ENCODE data around the gene HOXA1.

Gene HOXA1

DNA sequence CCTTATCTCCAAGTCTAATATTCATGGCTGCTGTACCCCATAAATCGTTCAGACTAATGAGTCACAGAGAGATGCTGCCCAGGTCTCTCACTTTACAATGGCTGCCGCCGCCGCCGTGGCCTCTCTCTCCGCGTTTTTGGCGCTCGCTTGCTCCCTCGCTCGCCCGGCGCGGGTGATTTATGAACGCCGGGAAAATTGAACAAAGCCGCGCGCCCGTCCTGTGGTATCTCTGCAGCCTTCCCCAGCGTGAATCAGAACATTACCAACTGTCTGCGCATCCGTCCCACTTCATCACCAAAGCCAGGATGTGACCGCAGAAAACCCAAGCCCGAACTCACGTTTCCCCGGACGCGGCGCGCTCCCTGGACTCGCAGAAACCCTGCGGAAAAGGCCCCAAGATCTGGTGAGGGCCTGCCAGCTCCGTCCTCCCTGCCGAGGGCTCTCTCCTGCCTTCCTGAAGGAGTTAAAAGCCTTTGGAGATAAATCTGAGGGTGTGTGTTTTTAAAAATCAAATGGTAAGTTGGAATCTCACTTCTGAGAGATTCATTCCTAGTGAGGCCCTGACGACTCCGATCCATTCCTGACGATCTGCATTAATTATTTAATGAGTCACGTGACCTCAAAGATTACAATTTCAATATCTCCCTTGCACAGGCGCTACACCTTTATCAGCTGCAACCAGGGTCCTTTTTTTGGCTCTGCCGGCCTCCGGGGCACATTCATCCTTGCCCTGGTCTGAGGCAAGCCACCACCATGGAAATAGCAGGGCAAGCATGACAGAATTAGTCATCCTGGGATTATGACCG is 28.5 kb upstream of the HOXA1 start:
- Histone ChIP-seq H2BK5ac (ENCODE audit: low read length) (no peak overlapping the region), H2BK120ac (ENCODE audit: low read depth, low read length) (no peak overlapping the region), H2AK5ac (ENCODE audit: low read length) (no peak overlapping the region), H3K79me2 (ENCODE audit: control insufficient read depth, insufficient read depth, low read length) (no peaks in the 10 kb centered on the region), H3K79me1 (ENCODE audit: low read length) (no peaks in the 10 kb centered on the region), H3K36me3 (ENCODE audit: control insufficient read depth, insufficient read depth, low read length) (no peaks in the 10 kb centered on the region), H2BK15ac (replicated peaks; ENCODE audit: low read depth) (no peak overlapping the region), H3K27ac (ENCODE audit: low read depth, low read length) (no peak overlapping the region), H3K4me1 (ENCODE audit: control insufficient read depth, low read depth, low read length) (no peaks in the 10 kb centered on the region), H3K23ac (ENCODE audit: low read length) (no peak overlapping the region), H3K27me3 (ENCODE audit: insufficient read depth, low read length, poor library complexity) (peaks cover 96% of the 10 kb centered on the region), H4K8ac (ENCODE audit: low read depth, low read length) (no peak overlapping the region), H3K9ac (ENCODE audit: low read length) (no peak overlapping the region), H3K4me2 (ENCODE audit: low read length) (no peak overlapping the region), H3K4ac (ENCODE audit: low read depth, low read length) (no peak overlapping the region), H4K5ac (ENCODE audit: low read length) (no peak overlapping the region), H3K56ac (ENCODE audit: low read length) (no peak overlapping the region), H3K18ac (ENCODE audit: low read length) (no peak overlapping the region), H3K4me3 (ENCODE audit: low read length) (no peak overlapping the region)
- no peak for DNase-seq
- WGBS (ENCODE audit: extremely low coverage, insufficient coverage, low lambda C conversion rate) = no CpG with 5 or more reads among the region's 43 CpGs

DNA sequence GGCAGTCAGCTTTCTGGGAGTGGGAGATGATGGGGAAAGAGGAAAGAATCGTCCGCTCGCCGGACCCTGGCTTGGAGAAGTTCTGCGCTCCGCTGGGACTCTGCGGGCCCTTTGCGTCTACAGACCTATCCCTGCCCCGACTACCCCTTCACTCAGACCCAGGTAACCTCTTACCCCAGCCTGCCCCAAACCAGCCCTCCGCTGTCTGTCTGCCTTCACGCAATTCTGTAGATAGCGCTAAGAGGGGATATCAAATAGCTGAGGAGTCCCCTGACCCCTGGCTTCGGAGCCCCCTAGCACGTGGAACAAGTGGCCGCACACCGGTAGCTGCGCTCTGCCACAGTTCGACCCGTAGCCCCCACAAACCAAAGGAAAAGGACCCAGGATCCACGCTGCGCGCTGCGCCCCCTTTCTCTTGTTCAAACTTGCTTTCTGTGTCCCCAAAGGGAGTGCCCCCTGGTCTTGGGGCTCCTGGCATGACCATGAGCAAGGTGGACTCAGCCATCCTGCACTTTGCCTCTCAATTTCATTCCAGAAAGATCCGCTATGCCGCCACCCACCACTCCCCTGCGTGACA is 27.8 kb upstream of the HOXA1 start:
- Histone ChIP-seq H3K4me1 (ENCODE audit: control insufficient read depth, low read depth, low read length) (no peaks in the 10 kb centered on the region), H3K4me3 (ENCODE audit: low read length) (no peak overlapping the region)
- WGBS (ENCODE audit: extremely low coverage, insufficient coverage, low lambda C conversion rate) = no CpG with 5 or more reads among the region's 26 CpGs

DNA sequence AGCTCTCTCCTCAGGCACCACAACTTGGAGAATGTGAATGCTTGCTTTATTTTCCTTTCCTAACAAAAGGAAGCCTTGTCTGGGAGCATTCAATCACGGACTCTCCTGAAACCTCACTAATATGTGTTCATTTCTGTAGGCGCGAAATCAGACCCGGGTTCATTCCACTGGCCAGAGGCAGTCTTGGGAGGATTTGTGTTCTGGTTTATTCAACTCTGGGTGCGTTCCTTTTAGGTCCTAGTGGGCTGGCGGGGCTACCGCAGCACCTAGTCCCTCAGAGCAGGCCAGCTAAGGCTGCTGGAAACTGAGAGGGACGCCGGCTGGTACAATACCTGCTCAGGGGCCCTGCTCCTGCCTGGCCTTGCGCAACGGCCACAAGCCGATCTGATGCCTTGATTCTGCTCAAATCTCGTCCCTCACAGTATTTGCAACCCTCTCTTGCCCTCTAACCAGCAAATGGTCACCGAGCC is 27.2 kb upstream of the HOXA1 start:
- Histone ChIP-seq H3K4me1 (ENCODE audit: control insufficient read depth, low read depth, low read length) (no peaks in the 10 kb centered on the region), H3K79me2 (ENCODE audit: control insufficient read depth, insufficient read depth, low read length) (no peaks in the 10 kb centered on the region), H3K4ac (ENCODE audit: low read depth, low read length) (no peak overlapping the region), H2AK5ac (ENCODE audit: low read length) (no peak overlapping the region), H2BK120ac (ENCODE audit: low read depth, low read length) (no peak overlapping the region), H3K27me3 (ENCODE audit: insufficient read depth, low read length, poor library complexity) (peaks cover 97% of the 10 kb centered on the region), H2BK15ac (replicated peaks; ENCODE audit: low read depth) (no peak overlapping the region), H3K36me3 (ENCODE audit: control insufficient read depth, insufficient read depth, low read length) (no peaks in the 10 kb centered on the region), H3K4me3 (ENCODE audit: low read length) (no peak overlapping the region), H3K18ac (ENCODE audit: low read length) (no peak overlapping the region), H4K8ac (ENCODE audit: low read depth, low read length) (no peak overlapping the region), H3K79me1 (ENCODE audit: low read length) (no peaks in the 10 kb centered on the region), H3K23ac (ENCODE audit: low read length) (no peak overlapping the region), H3K4me2 (ENCODE audit: low read length) (no peak overlapping the region), H3K9ac (ENCODE audit: low read length) (no peak overlapping the region), H4K5ac (ENCODE audit: low read length) (no peak overlapping the region), H2BK5ac (ENCODE audit: low read length) (no peak overlapping the region), H3K27ac (ENCODE audit: low read depth, low read length) (no peak overlapping the region), H3K56ac (ENCODE audit: low read length) (no peak overlapping the region)
- WGBS (ENCODE audit: extremely low coverage, insufficient coverage, low lambda C conversion rate) = no CpG with 5 or more reads among the region's 14 CpGs
- peak; percentile 37 for DNase-seq

More for the DNA sequence above, 27.8 kb upstream of the HOXA1 start:
- Histone ChIP-seq H2BK15ac (replicated peaks; ENCODE audit: low read depth) (no peak overlapping the region), H3K79me2 (ENCODE audit: control insufficient read depth, insufficient read depth, low read length) (no peaks in the 10 kb centered on the region), H3K23ac (ENCODE audit: low read length) (no peak overlapping the region), H3K4me2 (ENCODE audit: low read length) (no peak overlapping the region), H2BK5ac (ENCODE audit: low read length) (no peak overlapping the region), H3K4ac (ENCODE audit: low read depth, low read length) (no peak overlapping the region), H3K56ac (ENCODE audit: low read length) (no peak overlapping the region), H4K5ac (ENCODE audit: low read length) (no peak overlapping the region), H3K27me3 (ENCODE audit: insufficient read depth, low read length, poor library complexity) (peaks cover 96% of the 10 kb centered on the region), H4K8ac (ENCODE audit: low read depth, low read length) (no peak overlapping the region), H3K36me3 (ENCODE audit: control insufficient read depth, insufficient read depth, low read length) (no peaks in the 10 kb centered on the region), H2BK120ac (ENCODE audit: low read depth, low read length) (no peak overlapping the region), H3K9ac (ENCODE audit: low read length) (no peak overlapping the region), H3K79me1 (ENCODE audit: low read length) (no peaks in the 10 kb centered on the region), H3K18ac (ENCODE audit: low read length) (no peak overlapping the region), H2AK5ac (ENCODE audit: low read length) (no peak overlapping the region), H3K27ac (ENCODE audit: low read depth, low read length) (no peak overlapping the region)
- DNase-seq = no peak

GRCh38 chr7:27122077-27122910 is 26.5 kb upstream of the HOXA1 start:
- no peaks in the 10 kb centered on the region for H3K4me1 ChIP-seq (ENCODE audit: control insufficient read depth, low read depth, low read length)
- no peak overlapping the region for H2BK15ac ChIP-seq (replicated peaks; ENCODE audit: low read depth)
- no peak overlapping the region for H2BK120ac ChIP-seq (ENCODE audit: low read depth, low read length)
- no peak overlapping the region for H3K56ac ChIP-seq (ENCODE audit: low read length)
- WGBS (ENCODE audit: extremely low coverage, insufficient coverage, low lambda C conversion rate) = no CpG with 5 or more reads among the region's 42 CpGs
- no peak overlapping the region for H4K8ac ChIP-seq (ENCODE audit: low read depth, low read length)
- H2BK5ac ChIP-seq (ENCODE audit: low read length) = no peak overlapping the region
- H2AK5ac ChIP-seq (ENCODE audit: low read length) = no peak overlapping the region
- H3K27ac ChIP-seq (ENCODE audit: low read depth, low read length) = no peak overlapping the region
- H3K4ac ChIP-seq (ENCODE audit: low read depth, low read length) = no peak overlapping the region
- H3K27me3 ChIP-seq (ENCODE audit: insufficient read depth, low read length, poor library complexity) = peaks cover 97% of the 10 kb centered on the region
- no peaks in the 10 kb centered on the region for H3K79me2 ChIP-seq (ENCODE audit: control insufficient read depth, insufficient read depth, low read length)
- H3K36me3 ChIP-seq (ENCODE audit: control insufficient read depth, insufficient read depth, low read length) = no peaks in the 10 kb centered on the region
- no peak overlapping the region for H4K5ac ChIP-seq (ENCODE audit: low read length)
- DNase-seq = no peak
- no peak overlapping the region for H3K18ac ChIP-seq (ENCODE audit: low read length)
- no peak overlapping the region for H3K23ac ChIP-seq (ENCODE audit: low read length)
- no peak overlapping the region for H3K9ac ChIP-seq (ENCODE audit: low read length)
- H3K79me1 ChIP-seq (ENCODE audit: low read length) = no peaks in the 10 kb centered on the region
- no peak overlapping the region for H3K4me3 ChIP-seq (ENCODE audit: low read length)
- H3K4me2 ChIP-seq (ENCODE audit: low read length) = no peak overlapping the region

DNA sequence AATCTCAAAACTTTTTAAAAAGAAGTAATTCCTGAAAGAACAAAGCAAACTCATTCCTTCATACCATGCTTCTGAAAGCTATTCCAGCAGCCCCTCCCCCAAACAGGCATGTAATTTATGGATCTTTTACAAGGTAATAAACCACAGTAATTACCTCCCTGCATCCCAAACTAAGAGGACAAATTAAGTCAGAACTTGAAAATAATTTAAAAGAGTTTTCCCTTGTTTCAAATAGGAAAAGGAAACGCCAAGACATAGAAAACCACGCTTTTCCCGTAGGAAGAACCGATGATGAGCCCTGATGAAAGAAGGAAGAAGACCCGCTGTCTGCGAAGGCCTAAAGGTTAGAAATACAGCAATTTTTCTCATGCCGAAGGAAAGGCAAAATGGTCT is 25.9 kb upstream of the HOXA1 start:
- no peaks in the 10 kb centered on the region for H3K79me2 ChIP-seq (ENCODE audit: control insufficient read depth, insufficient read depth, low read length)
- H2AK5ac ChIP-seq (ENCODE audit: low read length) = no peak overlapping the region
- no CpG with 5 or more reads among the region's 7 CpGs for WGBS (ENCODE audit: extremely low coverage, insufficient coverage, low lambda C conversion rate)
- no peak for DNase-seq
- no peak overlapping the region for H4K8ac ChIP-seq (ENCODE audit: low read depth, low read length)
- H4K5ac ChIP-seq (ENCODE audit: low read length) = no peak overlapping the region
- H3K4ac ChIP-seq (ENCODE audit: low read depth, low read length) = no peak overlapping the region
- no peaks in the 10 kb centered on the region for H3K36me3 ChIP-seq (ENCODE audit: control insufficient read depth, insufficient read depth, low read length)
- no peak overlapping the region for H3K4me3 ChIP-seq (ENCODE audit: low read length)
- H3K27ac ChIP-seq (ENCODE audit: low read depth, low read length) = no peak overlapping the region
- no peak overlapping the region for H2BK120ac ChIP-seq (ENCODE audit: low read depth, low read length)
- no peak overlapping the region for H3K9ac ChIP-seq (ENCODE audit: low read length)
- H3K56ac ChIP-seq (ENCODE audit: low read length) = no peak overlapping the region
- no peak overlapping the region for H2BK15ac ChIP-seq (replicated peaks; ENCODE audit: low read depth)
- H3K4me2 ChIP-seq (ENCODE audit: low read length) = no peak overlapping the region
- H3K27me3 ChIP-seq (ENCODE audit: insufficient read depth, low read length, poor library complexity) = peaks cover 97% of the 10 kb centered on the region
- H2BK5ac ChIP-seq (ENCODE audit: low read length) = no peak overlapping the region
- H3K79me1 ChIP-seq (ENCODE audit: low read length) = no peaks in the 10 kb centered on the region
- H3K23ac ChIP-seq (ENCODE audit: low read length) = no peak overlapping the region
- no peak overlapping the region for H3K18ac ChIP-seq (ENCODE audit: low read length)
- no peaks in the 10 kb centered on the region for H3K4me1 ChIP-seq (ENCODE audit: control insufficient read depth, low read depth, low read length)

Measured in mesendoderm (in vitro differentiated cells).